Lower lobe of right lung (tissue), 2 donors: ENCODE data around the gene NELL1. TPM values are rescaled to one million over a fixed set of nuclear protein-coding genes. Genes with fewer than 3 reads are reported as not detected.

ENCODE experiments used
- ATAC-seq, 2 donors: fragments of 200-7000 bp; cut with Tn5 transposase; one replicate each; pipeline ENCODE4 v1.9.1; 2020 to 2022; ENCODE audit warnings: mild to moderate bottlenecking in 2 of 2, moderate library complexity in 2 of 2
- DNase-seq: peaks from one replicate; pipeline ENCODE4 v3.0.0-alpha.2; 2020
- H3K27ac ChIP-seq: fragments of 200-600 bp; one replicate; pipeline ENCODE4 v1.8.0; 2022
- H3K27me3 ChIP-seq: fragments of 200-600 bp; one replicate; pipeline ENCODE4 v1.8.0; 2022; ENCODE audit warnings: low read depth
- H3K36me3 ChIP-seq: fragments of 200-600 bp; one replicate; pipeline ENCODE4 v1.8.0; 2022; ENCODE audit warnings: mild to moderate bottlenecking
- H3K4me1 ChIP-seq: fragments of 200-600 bp; one replicate; pipeline ENCODE4 v1.8.0; 2022
- H3K4me3 ChIP-seq: fragments of 200-600 bp; one replicate; pipeline ENCODE4 v1.8.0; 2022; ENCODE audit warnings: mild to moderate bottlenecking
- H3K9me3 ChIP-seq: fragments of 200-600 bp; one replicate; pipeline ENCODE4 v1.8.0; 2022
- CTCF ChIP-seq: fragments of 200-600 bp; IDR thresholded peaks from one replicate; pipeline ENCODE4 v1.8.0; 2022; ENCODE audit warnings: antibody characterized with exemption, mild to moderate bottlenecking
- intact Hi-C: fragments of 100-400 bp; cut with DNase I; formaldehyde crosslinking; loops from one replicate; pipeline ENCODE4 v1.11.0; 2022
- total RNA-seq: library from RNA; stranded (reverse); fragmentation: NEBNext Ultra II Directional; extraction: Animal tissue kit (Norgen Biotek cat#: 25700); gene quantifications from one replicate; pipeline ENCODE4 v1.2.1, GENCODE V29; 2021
- donor health status: DM: no; HTN: yes; CAD: no; lungs with severe emphysema.

NELL1 gene
- total RNA-seq, 1 donor from 2014 or later = 0.15 TPM

GRCh38 chr11:21464601-21465193, 795.3 kb downstream of the NELL1 start:
- H3K4me3 ChIP-seq = no peak overlapping the region
- ATAC-seq (no peak), DNase-seq (no peak)
- no peaks in the 10 kb centered on the region for H3K27me3 ChIP-seq
- intact Hi-C loops = no loop called here
- no peak for TF ChIP-seq CTCF
- H3K9me3 ChIP-seq = no peaks in the 10 kb centered on the region
- no peak overlapping the region for H3K27ac ChIP-seq
- H3K4me1 ChIP-seq = no peaks in the 10 kb centered on the region
- H3K36me3 ChIP-seq = no peaks in the 10 kb centered on the region

DNA sequence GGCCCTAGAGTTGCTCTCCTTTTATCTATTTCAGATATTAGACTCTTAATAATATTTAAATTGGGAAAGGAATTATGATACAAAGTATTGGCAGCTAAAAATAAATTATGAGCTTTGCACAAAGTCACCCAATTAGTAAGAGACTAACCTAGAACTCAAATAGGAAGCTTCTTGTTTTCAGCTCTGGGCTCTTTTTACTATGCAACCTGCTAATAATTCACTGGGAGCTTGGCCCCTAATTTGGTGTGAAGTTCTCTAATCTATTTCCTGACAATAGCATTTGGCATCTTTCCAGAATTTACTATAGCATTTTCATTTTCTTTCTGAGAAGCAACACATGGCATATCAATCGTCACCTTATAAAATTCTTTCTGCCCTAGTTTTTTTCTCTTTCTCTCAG, 795.8 kb downstream of the NELL1 start:
- no peaks in the 10 kb centered on the region for H3K9me3 ChIP-seq
- no peaks in the 10 kb centered on the region for H3K4me1 ChIP-seq
- H3K36me3 ChIP-seq = no peaks in the 10 kb centered on the region
- H3K27ac ChIP-seq = no peak overlapping the region
- TF ChIP-seq CTCF = no peak
- H3K4me3 ChIP-seq = no peak overlapping the region
- no peak for ATAC-seq
- intact Hi-C loops = no loop called here
- H3K27me3 ChIP-seq = no peaks in the 10 kb centered on the region
- no peak for DNase-seq

- intact Hi-C loops = no loop called here
- no peak for TF ChIP-seq CTCF
- Histone ChIP-seq H3K4me3 (no peak overlapping the region), H3K36me3 (no peaks in the 10 kb centered on the region), H3K9me3 (no peaks in the 10 kb centered on the region), H3K27ac (no peak overlapping the region), H3K4me1 (no peaks in the 10 kb centered on the region), H3K27me3 (no peaks in the 10 kb centered on the region)
- DNase-seq (no peak), ATAC-seq (no peak)
These were observed 796.5 kb downstream of the NELL1 start for GRCh38 chr11:21465920-21466319.

DNA sequence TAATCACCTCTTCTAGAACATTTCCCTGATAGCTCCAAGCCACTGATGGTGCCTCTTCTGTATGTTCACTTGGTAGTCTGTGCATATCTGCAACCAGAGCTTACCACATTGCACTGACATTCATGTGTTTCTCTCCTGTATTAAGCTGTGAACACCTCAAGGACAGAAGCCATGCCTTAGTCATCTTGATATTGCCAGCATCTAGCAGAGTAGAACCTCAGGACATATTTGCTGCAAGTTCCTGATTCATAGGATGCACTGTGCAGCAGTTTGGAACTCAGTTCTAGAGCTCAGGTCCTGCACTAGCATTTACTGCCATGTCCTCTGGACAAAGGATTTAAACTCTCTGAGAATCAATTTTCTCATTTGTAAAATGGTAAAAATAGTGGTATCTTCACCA, 801.1 kb downstream of the NELL1 start:
- no peak for ATAC-seq
- H3K27me3 ChIP-seq = no peaks in the 10 kb centered on the region
- no peak overlapping the region for H3K4me3 ChIP-seq
- H3K4me1 ChIP-seq = no peaks in the 10 kb centered on the region
- no peak overlapping the region for H3K27ac ChIP-seq
- H3K36me3 ChIP-seq = no peaks in the 10 kb centered on the region
- intact Hi-C loops = no loop called here
- no peaks in the 10 kb centered on the region for H3K9me3 ChIP-seq
- DNase-seq = no peak
- no peak for TF ChIP-seq CTCF

DNA sequence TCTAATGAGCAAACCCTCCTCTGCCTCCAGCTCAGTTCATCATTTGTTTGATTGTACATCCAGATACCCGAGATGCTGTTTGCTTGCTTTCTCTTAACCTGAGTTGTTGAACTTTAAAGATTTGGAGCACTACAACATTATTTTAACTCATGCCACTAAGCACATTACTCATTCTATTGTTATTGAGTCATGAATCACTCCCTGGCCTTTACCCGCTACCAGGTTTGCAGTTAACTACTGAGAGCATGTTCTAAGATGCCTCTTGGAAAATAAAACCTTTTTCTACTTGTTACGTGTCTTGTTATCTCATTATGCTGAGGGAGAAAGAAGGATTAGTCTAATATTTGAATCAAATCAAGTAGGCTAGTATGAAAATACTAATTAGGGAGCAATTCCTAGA, 802.9 kb downstream of the NELL1 start:
- no peak overlapping the region for H3K27ac ChIP-seq
- no peaks in the 10 kb centered on the region for H3K36me3 ChIP-seq
- no peak for DNase-seq
- no peak for TF ChIP-seq CTCF
- no peaks in the 10 kb centered on the region for H3K9me3 ChIP-seq
- no peaks in the 10 kb centered on the region for H3K27me3 ChIP-seq
- no peaks in the 10 kb centered on the region for H3K4me1 ChIP-seq
- H3K4me3 ChIP-seq = no peak overlapping the region
- ATAC-seq = no peak
- intact Hi-C loops = no loop called here

DNA sequence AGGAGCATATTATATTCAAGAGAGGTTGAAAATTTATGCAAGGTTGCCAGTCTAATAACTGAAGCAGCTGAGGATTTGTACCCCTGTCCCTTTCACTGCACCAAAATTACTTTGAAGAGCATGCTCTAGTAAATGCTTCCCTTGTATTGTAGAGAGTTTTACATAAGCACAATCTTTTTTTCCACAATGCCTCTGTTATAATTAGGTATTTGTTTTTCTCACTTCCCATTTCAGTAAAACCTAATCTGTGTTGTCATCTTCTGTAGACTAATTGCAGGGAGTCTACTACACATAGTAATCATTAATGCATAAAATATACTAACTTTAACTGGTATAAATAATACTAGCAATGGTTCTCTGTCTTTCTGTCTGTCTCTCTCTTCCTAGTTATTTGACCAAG, 805.1 kb downstream of the NELL1 start:
- DNase-seq = no peak
- intact Hi-C loops = no loop called here
- H3K27ac ChIP-seq = no peak overlapping the region

More for the DNA sequence above, 805.1 kb downstream of the NELL1 start:
- Histone ChIP-seq H3K4me3 (no peak overlapping the region), H3K4me1 (no peaks in the 10 kb centered on the region), H3K36me3 (no peaks in the 10 kb centered on the region), H3K9me3 (no peaks in the 10 kb centered on the region), H3K27me3 (no peaks in the 10 kb centered on the region)
- no peak for TF ChIP-seq CTCF
- ATAC-seq = no peak
